ENCODE data around the gene SKAP1. TPM values are rescaled to one million over a fixed set of nuclear protein-coding genes. Genes with fewer than 3 reads are reported as not detected.

SKAP1 gene
- total and polyA plus RNA-seq, 2 experiments from 2014 or later = 0.36 TPM; not detected in 1

DNA sequence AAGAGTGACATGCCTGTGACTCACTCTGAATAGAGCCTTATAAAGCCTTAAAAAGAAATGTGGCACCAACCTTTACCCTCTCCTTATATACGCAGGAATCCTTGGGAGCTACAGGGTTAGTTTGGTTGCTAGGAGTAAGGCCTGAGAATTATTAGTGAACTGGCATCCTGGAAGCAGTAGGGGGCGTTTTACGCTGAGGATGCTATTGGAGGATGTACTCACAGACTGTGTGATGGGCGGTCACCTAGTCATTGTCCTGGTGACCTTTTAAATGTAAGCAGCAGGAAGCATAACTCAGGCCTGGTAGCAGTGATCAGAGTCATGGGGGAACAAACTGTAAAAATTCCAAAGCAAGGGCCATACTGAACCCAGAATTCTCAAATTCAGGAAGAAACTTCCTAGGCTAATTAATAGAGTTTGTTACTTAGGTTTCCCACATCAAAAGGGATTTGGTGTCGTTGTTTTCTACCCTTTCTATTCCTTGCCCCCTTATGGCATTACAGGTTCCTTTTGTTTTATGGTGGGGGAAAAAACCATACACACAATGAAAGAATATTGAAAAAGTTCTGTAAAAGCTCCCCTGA is 168.6 kb downstream of the SKAP1 start:
- H3K4me3 ChIP-seq = no peak overlapping the region
- TF ChIP-seq, protein P1, sequence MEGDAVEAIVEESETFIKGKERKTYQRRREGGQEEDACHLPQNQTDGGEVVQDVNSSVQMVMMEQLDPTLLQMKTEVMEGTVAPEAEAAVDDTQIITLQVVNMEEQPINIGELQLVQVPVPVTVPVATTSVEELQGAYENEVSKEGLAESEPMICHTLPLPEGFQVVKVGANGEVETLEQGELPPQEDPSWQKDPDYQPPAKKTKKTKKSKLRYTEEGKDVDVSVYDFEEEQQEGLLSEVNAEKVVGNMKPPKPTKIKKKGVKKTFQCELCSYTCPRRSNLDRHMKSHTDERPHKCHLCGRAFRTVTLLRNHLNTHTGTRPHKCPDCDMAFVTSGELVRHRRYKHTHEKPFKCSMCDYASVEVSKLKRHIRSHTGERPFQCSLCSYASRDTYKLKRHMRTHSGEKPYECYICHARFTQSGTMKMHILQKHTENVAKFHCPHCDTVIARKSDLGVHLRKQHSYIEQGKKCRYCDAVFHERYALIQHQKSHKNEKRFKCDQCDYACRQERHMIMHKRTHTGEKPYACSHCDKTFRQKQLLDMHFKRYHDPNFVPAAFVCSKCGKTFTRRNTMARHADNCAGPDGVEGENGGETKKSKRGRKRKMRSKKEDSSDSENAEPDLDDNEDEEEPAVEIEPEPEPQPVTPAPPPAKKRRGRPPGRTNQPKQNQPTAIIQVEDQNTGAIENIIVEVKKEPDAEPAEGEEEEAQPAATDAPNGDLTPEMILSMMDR (IDR thresholded peaks at IDR 0.05; ENCODE audit: low read depth, low read length) = peak; percentile 50
- H3K27me3 ChIP-seq = peaks cover 21% of the 10 kb centered on the region
- no peaks in the 10 kb centered on the region for H3K9me3 ChIP-seq (ENCODE audit: low read depth)
- DNase-seq (ENCODE audit: low read depth in 1 of 2, low spot score in 1 of 2) = peak in 1 of 2 donors; percentile 18
- no peaks in the 10 kb centered on the region for H3K4me1 ChIP-seq (ENCODE audit: low read depth)
- H3K36me3 ChIP-seq = no peaks in the 10 kb centered on the region
- H3K27ac ChIP-seq = no peak overlapping the region

DNA sequence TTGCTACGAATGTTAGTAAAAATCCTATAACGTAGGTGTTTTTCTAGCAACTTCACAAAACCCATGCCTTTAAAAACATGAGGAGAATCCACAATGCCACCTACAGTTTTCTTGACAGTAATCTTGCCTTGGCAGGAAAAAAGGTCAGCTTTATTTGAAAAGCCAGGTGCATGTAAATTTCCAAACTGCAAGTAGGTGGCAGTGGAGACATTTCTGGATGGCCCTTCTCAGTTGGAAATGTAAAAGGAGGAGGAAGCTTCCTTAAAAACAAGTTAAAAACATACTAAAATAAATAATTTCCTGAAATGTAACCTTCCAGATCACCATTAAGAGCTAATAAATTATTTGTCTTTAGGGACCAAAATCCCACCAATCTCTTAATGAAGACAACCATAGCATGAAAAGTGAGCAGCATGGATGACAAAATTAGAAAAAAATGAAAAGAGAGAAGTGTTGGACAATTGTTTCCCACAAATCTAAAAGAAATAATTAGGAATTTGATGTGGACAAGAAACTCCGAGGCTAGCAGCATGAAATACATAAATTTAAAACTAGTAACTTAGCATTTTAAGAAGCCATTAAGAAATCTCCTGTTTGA is 170.2 kb downstream of the SKAP1 start:
- Histone ChIP-seq H3K27ac (no peak overlapping the region), H3K4me1 (ENCODE audit: low read depth) (no peaks in the 10 kb centered on the region), H3K36me3 (no peaks in the 10 kb centered on the region), H3K9me3 (ENCODE audit: low read depth) (no peaks in the 10 kb centered on the region), H3K4me3 (no peak overlapping the region), H3K27me3 (peaks cover 30% of the 10 kb centered on the region)
- DNase-seq (ENCODE audit: low read depth in 1 of 2, low spot score in 1 of 2) = peak; percentile 32 to 54
- TF ChIP-seq, protein P1 (IDR thresholded peaks at IDR 0.05; ENCODE audit: low read depth, low read length) = peak; percentile 63

DNA sequence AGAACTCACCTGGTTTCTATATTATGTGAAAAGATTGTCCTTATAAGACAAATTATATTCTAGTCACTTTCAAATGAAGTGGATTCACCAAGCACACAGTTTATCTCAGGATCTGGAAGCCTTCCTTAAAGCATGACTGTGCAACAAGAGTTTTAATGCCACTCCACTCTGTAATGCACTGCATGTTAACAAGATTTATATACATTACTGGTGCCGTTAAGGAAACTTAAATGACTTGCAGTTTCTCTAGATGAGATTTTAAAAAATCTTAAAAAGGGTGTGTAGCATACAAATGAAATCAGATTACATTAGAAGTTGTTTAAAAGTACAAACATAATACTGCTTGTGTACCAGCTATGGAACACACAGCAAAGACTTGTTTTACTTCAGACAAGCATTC is 171.7 kb downstream of the SKAP1 start:
- H3K4me3 ChIP-seq = no peak overlapping the region
- TF ChIP-seq, protein P1 (IDR thresholded peaks at IDR 0.05; ENCODE audit: low read depth, low read length) = no peak
- no peaks in the 10 kb centered on the region for H3K4me1 ChIP-seq (ENCODE audit: low read depth)

GRCh38 chr17:48255759-48256158 is 174.3 kb downstream of the SKAP1 start:
- DNase-seq (ENCODE audit: low read depth in 1 of 2, low spot score in 1 of 2) = no peak
- no peaks in the 10 kb centered on the region for H3K9me3 ChIP-seq (ENCODE audit: low read depth)
- H3K4me1 ChIP-seq (ENCODE audit: low read depth) = no peaks in the 10 kb centered on the region

More for the DNA sequence above, 171.7 kb downstream of the SKAP1 start:
- no peaks in the 10 kb centered on the region for H3K36me3 ChIP-seq
- H3K9me3 ChIP-seq (ENCODE audit: low read depth) = no peaks in the 10 kb centered on the region
- no peak overlapping the region for H3K27ac ChIP-seq
- peaks cover 30% of the 10 kb centered on the region for H3K27me3 ChIP-seq
- no peak for DNase-seq (ENCODE audit: low read depth in 1 of 2, low spot score in 1 of 2)

DNA sequence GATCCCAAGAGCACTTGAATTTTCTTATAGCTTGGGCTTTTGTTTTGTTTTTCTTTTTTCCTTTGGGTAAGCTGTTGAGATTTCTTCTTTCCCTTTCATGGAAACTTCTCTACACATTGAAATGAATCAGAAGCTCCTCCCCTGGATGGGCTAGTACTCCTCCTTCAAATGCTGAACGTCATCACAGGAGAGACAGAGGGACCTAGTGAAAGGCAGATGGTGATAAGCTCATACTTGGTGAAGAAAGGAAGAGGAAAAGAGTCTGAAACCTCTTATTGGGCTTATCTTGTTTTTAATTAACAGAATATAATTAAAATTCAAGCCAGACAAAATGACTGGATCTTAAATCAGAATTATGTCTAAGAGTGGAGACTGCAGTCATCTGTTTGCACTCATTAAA is 175.1 kb downstream of the SKAP1 start:
- Histone ChIP-seq H3K36me3 (no peaks in the 10 kb centered on the region), H3K9me3 (ENCODE audit: low read depth) (no peaks in the 10 kb centered on the region), H3K4me3 (no peak overlapping the region), H3K27me3 (peaks cover 47% of the 10 kb centered on the region), H3K27ac (no peak overlapping the region), H3K4me1 (ENCODE audit: low read depth) (no peaks in the 10 kb centered on the region)
- TF ChIP-seq, protein P1 (IDR thresholded peaks at IDR 0.05; ENCODE audit: low read depth, low read length) = no peak
- no peak for DNase-seq (ENCODE audit: low read depth in 1 of 2, low spot score in 1 of 2)

More at GRCh38 chr17:48255759-48256158, 174.3 kb downstream of the SKAP1 start:
- H3K27me3 ChIP-seq = peaks cover 46% of the 10 kb centered on the region
- TF ChIP-seq, protein P1 (IDR thresholded peaks at IDR 0.05; ENCODE audit: low read depth, low read length) = no peak
- no peaks in the 10 kb centered on the region for H3K36me3 ChIP-seq
- no peak overlapping the region for H3K4me3 ChIP-seq
- H3K27ac ChIP-seq = no peak overlapping the region

Data from cardiac muscle cell (in vitro differentiated cells and primary cell).